ENCODE data around the gene AXL.

The AXL gene

GRCh38 chr19:41300555-41300954 lies 81.5 kb downstream of the AXL start:
- peaks cover 100% of the 10 kb centered on the region for H3K36me3 ChIP-seq (ENCODE audit: control insufficient read depth, low read length)
- peaks cover 74% of the 10 kb centered on the region for H3K4me1 ChIP-seq (ENCODE audit: control insufficient read depth, low read length)

GRCh38 chr19:41302624-41303351 lies 83.8 kb downstream of the AXL start:
- peak overlapping the region; percentile 70 for H3K27ac ChIP-seq (ENCODE audit: low read depth, low read length)

More at GRCh38 chr19:41300555-41300954, 81.5 kb downstream of the AXL start:
- TF ChIP-seq, protein P1, sequence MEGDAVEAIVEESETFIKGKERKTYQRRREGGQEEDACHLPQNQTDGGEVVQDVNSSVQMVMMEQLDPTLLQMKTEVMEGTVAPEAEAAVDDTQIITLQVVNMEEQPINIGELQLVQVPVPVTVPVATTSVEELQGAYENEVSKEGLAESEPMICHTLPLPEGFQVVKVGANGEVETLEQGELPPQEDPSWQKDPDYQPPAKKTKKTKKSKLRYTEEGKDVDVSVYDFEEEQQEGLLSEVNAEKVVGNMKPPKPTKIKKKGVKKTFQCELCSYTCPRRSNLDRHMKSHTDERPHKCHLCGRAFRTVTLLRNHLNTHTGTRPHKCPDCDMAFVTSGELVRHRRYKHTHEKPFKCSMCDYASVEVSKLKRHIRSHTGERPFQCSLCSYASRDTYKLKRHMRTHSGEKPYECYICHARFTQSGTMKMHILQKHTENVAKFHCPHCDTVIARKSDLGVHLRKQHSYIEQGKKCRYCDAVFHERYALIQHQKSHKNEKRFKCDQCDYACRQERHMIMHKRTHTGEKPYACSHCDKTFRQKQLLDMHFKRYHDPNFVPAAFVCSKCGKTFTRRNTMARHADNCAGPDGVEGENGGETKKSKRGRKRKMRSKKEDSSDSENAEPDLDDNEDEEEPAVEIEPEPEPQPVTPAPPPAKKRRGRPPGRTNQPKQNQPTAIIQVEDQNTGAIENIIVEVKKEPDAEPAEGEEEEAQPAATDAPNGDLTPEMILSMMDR (IDR thresholded peaks at IDR 0.05; ENCODE audit: low read depth, low read length, poor library complexity, severe bottlenecking): no peak
- TF ChIP-seq EZH2phosphoT487 (IDR thresholded peaks at IDR 0.05; ENCODE audit: borderline replicate concordance, low read length): no peak
- Histone ChIP-seq H3K9me2 (replicated peaks; ENCODE audit: control insufficient read depth, low read length) (no peaks in the 10 kb centered on the region), H3K27me3 (ENCODE audit: control insufficient read depth, low read length) (no peaks in the 10 kb centered on the region), H3K27ac (ENCODE audit: low read depth, low read length) (0 out of 2 replicates have a peak overlapping the region, but pooled peaks have one; percentile 0), H3K9me3 (ENCODE audit: control insufficient read depth, insufficient read depth, low read length) (no peaks in the 10 kb centered on the region), H3K4me2 (ENCODE audit: low read length) (no peak overlapping the region), H3K79me2 (ENCODE audit: control insufficient read depth, low read length) (peaks cover 20% of the 10 kb centered on the region), H3F3A (ENCODE audit: control insufficient read depth, insufficient read depth) (peaks cover 9% of the 10 kb centered on the region), H4K20me1 (ENCODE audit: control insufficient read depth, insufficient read depth, low read depth, low read length) (no peaks in the 10 kb centered on the region), H3K4me3 (ENCODE audit: low read length) (no peak overlapping the region)

DNA sequence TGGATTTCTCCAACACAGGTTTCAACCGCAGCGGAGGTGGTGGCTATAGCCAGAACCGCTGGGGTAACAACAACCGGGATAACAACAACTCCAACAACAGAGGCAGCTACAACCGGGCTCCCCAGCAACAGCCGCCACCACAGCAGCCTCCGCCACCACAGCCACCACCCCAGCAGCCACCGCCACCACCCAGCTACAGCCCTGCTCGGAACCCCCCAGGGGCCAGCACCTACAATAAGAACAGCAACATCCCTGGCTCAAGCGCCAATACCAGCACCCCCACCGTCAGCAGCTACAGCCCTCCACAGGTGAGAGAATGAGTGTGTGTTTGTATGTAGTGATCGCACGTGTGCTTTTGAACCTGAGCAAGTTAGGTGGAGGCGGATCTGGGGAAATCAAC lies 84.9 kb downstream of the AXL start:
- no peaks in the 10 kb centered on the region for H3K9me3 ChIP-seq (ENCODE audit: control insufficient read depth, insufficient read depth, low read length)
- H4K20me1 ChIP-seq (ENCODE audit: control insufficient read depth, insufficient read depth, low read depth, low read length): no peaks in the 10 kb centered on the region
- peaks cover 6% of the 10 kb centered on the region; the same call in 1 of the 2 replicates for H3K79me2 ChIP-seq (ENCODE audit: control insufficient read depth, low read length)
- TF ChIP-seq, protein P1 (IDR thresholded peaks at IDR 0.05; ENCODE audit: low read depth, low read length, poor library complexity, severe bottlenecking): no peak
- no peak for TF ChIP-seq EZH2phosphoT487 (IDR thresholded peaks at IDR 0.05; ENCODE audit: borderline replicate concordance, low read length)
- H3K36me3 ChIP-seq (ENCODE audit: control insufficient read depth, low read length): peaks cover 95% of the 10 kb centered on the region
- peaks cover 30% of the 10 kb centered on the region for H3F3A ChIP-seq (ENCODE audit: control insufficient read depth, insufficient read depth)
- no peak overlapping the region for H3K4me2 ChIP-seq (ENCODE audit: low read length)
- peaks cover 65% of the 10 kb centered on the region for H3K4me1 ChIP-seq (ENCODE audit: control insufficient read depth, low read length)
- H3K9me2 ChIP-seq (replicated peaks; ENCODE audit: control insufficient read depth, low read length): no peaks in the 10 kb centered on the region
- H3K4me3 ChIP-seq (ENCODE audit: low read length): no peak overlapping the region
- no peaks in the 10 kb centered on the region for H3K27me3 ChIP-seq (ENCODE audit: control insufficient read depth, low read length)
- H3K27ac ChIP-seq (ENCODE audit: low read depth, low read length): no peak overlapping the region

More at GRCh38 chr19:41302624-41303351, 83.8 kb downstream of the AXL start:
- no peaks in the 10 kb centered on the region for H3K9me2 ChIP-seq (replicated peaks; ENCODE audit: control insufficient read depth, low read length)
- H3K4me1 ChIP-seq (ENCODE audit: control insufficient read depth, low read length): peaks cover 65% of the 10 kb centered on the region
- H3K27me3 ChIP-seq (ENCODE audit: control insufficient read depth, low read length): no peaks in the 10 kb centered on the region
- H3F3A ChIP-seq (ENCODE audit: control insufficient read depth, insufficient read depth): peaks cover 23% of the 10 kb centered on the region
- H3K9me3 ChIP-seq (ENCODE audit: control insufficient read depth, insufficient read depth, low read length): no peaks in the 10 kb centered on the region
- H4K20me1 ChIP-seq (ENCODE audit: control insufficient read depth, insufficient read depth, low read depth, low read length): no peaks in the 10 kb centered on the region
- TF ChIP-seq EZH2phosphoT487 (IDR thresholded peaks at IDR 0.05; ENCODE audit: borderline replicate concordance, low read length): no peak
- TF ChIP-seq, protein P1 (IDR thresholded peaks at IDR 0.05; ENCODE audit: low read depth, low read length, poor library complexity, severe bottlenecking): no peak
- H3K4me2 ChIP-seq (ENCODE audit: low read length): peak overlapping the region; percentile 64
- peaks cover 100% of the 10 kb centered on the region for H3K36me3 ChIP-seq (ENCODE audit: control insufficient read depth, low read length)
- H3K79me2 ChIP-seq (ENCODE audit: control insufficient read depth, low read length): peaks cover 8% of the 10 kb centered on the region
- H3K4me3 ChIP-seq (ENCODE audit: low read length): peak overlapping the region; percentile 35

Measured in DOHH2 (cell line).